Measurements from ENCODE around the gene TAF11L5. TPM values are rescaled to one million over a fixed set of nuclear protein-coding genes. Genes with fewer than 3 reads are reported as not detected.
"Not testable (repeated sequence)": the region's sequence is repeated elsewhere in the genome, so short reads cannot be mapped to it uniquely, and the experiment has no call there.

TAF11L5 gene
- total RNA-seq: not detected

GRCh38 chr5:17524935-17525334 lies at the start of gene TAF11L5:
TAF11L5 (plus strand) TSS chr5:17525235.
- intact Hi-C loops (cut with DNase I; ENCODE audit: low total_unique reads); H3K27ac ChIP-seq; H3K4me1 ChIP-seq; DNase-seq (ENCODE audit: low spot score in 2 of 2); H3K4me3 ChIP-seq; H3K9me3 ChIP-seq; H3K36me3 ChIP-seq; H3K27me3 ChIP-seq: not testable (repeated sequence)

GRCh38 chr5:17477043-17477442 lies 48.0 kb upstream of the TAF11L5 start:
- intact Hi-C loops (cut with DNase I; ENCODE audit: low total_unique reads): no loop called here
- Histone ChIP-seq H3K36me3 (no peaks in the 10 kb centered on the region), H3K4me1 (no peaks in the 10 kb centered on the region), H3K27ac (no peak overlapping the region), H3K27me3 (no peaks in the 10 kb centered on the region), H3K4me3 (no peak overlapping the region), H3K9me3 (no peaks in the 10 kb centered on the region)
- no peak for TF ChIP-seq CTCF (IDR thresholded peaks at IDR 0.05)
- no peak for TF ChIP-seq POLR2A (IDR thresholded peaks at IDR 0.05)
- no peak for TF ChIP-seq POLR2AphosphoS5 (IDR thresholded peaks at IDR 0.05)
- DNase-seq (ENCODE audit: low spot score in 2 of 2): no peak

GRCh38 chr5:17477573-17478265 lies 47.3 kb upstream of the TAF11L5 start:
- no peaks in the 10 kb centered on the region for H3K9me3 ChIP-seq
- H3K4me1 ChIP-seq: no peaks in the 10 kb centered on the region
- intact Hi-C loops (cut with DNase I; ENCODE audit: low total_unique reads): no loop called here
- TF ChIP-seq POLR2A (IDR thresholded peaks at IDR 0.05) (no peak), POLR2AphosphoS5 (IDR thresholded peaks at IDR 0.05) (no peak), CTCF (IDR thresholded peaks at IDR 0.05) (no peak)
- H3K4me3 ChIP-seq: no peak overlapping the region
- no peaks in the 10 kb centered on the region for H3K27me3 ChIP-seq
- no peaks in the 10 kb centered on the region for H3K36me3 ChIP-seq
- no peak overlapping the region for H3K27ac ChIP-seq
- DNase-seq (ENCODE audit: low spot score in 2 of 2): no peak

DNA sequence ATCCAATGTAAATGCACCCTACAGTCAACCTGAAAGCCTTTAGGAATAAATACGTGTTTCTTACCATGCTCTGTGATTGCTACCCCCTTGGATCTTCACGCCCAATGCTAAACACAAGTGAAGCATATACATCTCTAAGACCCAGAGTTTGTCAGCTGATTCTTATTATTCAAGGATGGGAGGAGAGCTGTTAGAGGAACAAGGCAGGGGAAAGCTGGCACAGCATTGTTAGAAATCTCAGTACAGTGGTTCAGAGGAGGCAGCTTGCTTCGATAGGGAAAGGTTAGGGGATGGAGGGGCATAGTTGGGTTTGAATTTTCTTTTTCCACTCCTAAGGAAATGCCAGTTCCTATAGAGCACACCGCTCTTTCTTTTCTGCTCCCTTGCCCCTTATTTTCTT lies 43.7 kb upstream of the TAF11L5 start:
- TF ChIP-seq CTCF (IDR thresholded peaks at IDR 0.05) (no peak), POLR2A (IDR thresholded peaks at IDR 0.05) (no peak), POLR2AphosphoS5 (IDR thresholded peaks at IDR 0.05) (no peak)
- intact Hi-C loops (cut with DNase I; ENCODE audit: low total_unique reads): no loop called here
- H3K9me3 ChIP-seq: no peaks in the 10 kb centered on the region

GRCh38 chr5:17482790-17483189 lies 42.2 kb upstream of the TAF11L5 start:
- DNase-seq (ENCODE audit: low spot score in 2 of 2): no peak
- no peak for TF ChIP-seq POLR2A (IDR thresholded peaks at IDR 0.05)
- TF ChIP-seq POLR2AphosphoS5 (IDR thresholded peaks at IDR 0.05): no peak
- TF ChIP-seq CTCF (IDR thresholded peaks at IDR 0.05): no peak
- intact Hi-C loops (cut with DNase I; ENCODE audit: low total_unique reads): no loop called here

More for the DNA sequence above, 43.7 kb upstream of the TAF11L5 start:
- no peaks in the 10 kb centered on the region for H3K4me1 ChIP-seq
- DNase-seq (ENCODE audit: low spot score in 2 of 2): no peak
- H3K27ac ChIP-seq: no peak overlapping the region
- H3K4me3 ChIP-seq: no peak overlapping the region
- H3K27me3 ChIP-seq: no peaks in the 10 kb centered on the region
- H3K36me3 ChIP-seq: no peaks in the 10 kb centered on the region

GRCh38 chr5:17486464-17487173 lies 38.4 kb upstream of the TAF11L5 start:
- H3K27ac ChIP-seq; H3K4me3 ChIP-seq; DNase-seq (ENCODE audit: low spot score in 2 of 2); H3K9me3 ChIP-seq; H3K4me1 ChIP-seq; H3K36me3 ChIP-seq; H3K27me3 ChIP-seq; intact Hi-C loops (cut with DNase I; ENCODE audit: low total_unique reads): not testable (repeated sequence)

More at GRCh38 chr5:17482790-17483189, 42.2 kb upstream of the TAF11L5 start:
- Histone ChIP-seq H3K36me3 (no peaks in the 10 kb centered on the region), H3K27ac (no peak overlapping the region), H3K27me3 (no peaks in the 10 kb centered on the region), H3K4me1 (no peaks in the 10 kb centered on the region), H3K4me3 (no peak overlapping the region), H3K9me3 (no peaks in the 10 kb centered on the region)

All from breast epithelium (tissue), 4 donors.